Left ventricle myocardium superior (tissue), 1 donor: ENCODE data around the gene BRF1. TPM values are rescaled to one million over a fixed set of nuclear protein-coding genes. Genes with fewer than 3 reads are reported as not detected.

ENCODE experiments used
- ATAC-seq: fragments of 200-7000 bp; cut with Tn5 transposase; one replicate; pipeline ENCODE4 v1.9.1; 2020; ENCODE audit warnings: mild to moderate bottlenecking, moderate library complexity
- DNase-seq: peaks from one replicate; pipeline ENCODE4 v3.0.0-alpha.2; 2020
- intact Hi-C: fragments of 100-400 bp; cut with micrococcal nuclease; formaldehyde crosslinking; loops from one replicate; pipeline ENCODE4 v1.11.0; 2022
- total RNA-seq: library from RNA; stranded (reverse); fragmentation: NEBNext Ultra II Directional; extraction: Animal tissue kit (Norgen Biotek cat#: 25700); gene quantifications from one replicate; pipeline ENCODE4 v1.2.1, GENCODE V29; 2021
- donor health status: DM: no; HTN: yes; CAD: no; lungs with severe emphysema.

BRF1 gene
- total RNA-seq, 1 donor from 2014 or later: 20.3 TPM

DNA sequence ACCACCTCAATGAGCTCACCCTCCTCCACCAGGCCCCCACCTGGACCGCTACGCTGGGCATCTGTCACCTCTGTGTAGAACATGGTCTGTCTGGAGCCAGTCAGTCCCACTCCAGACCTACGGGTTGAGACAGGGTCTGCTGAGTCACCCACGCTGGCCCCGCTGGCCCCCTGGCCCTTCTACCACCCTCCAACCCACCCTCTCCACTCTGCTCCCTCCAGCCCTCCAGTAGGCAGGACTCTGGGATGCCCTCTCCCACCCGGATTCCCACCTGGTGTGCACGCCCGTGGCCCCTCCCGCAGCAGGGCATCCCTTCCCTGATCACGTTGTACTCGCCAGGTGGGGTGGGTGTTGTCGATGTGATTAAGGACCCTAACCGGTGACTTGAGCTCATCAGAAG lies 127.7 kb downstream of the BRF1 start:
- DNase-seq: no peak
- no peak for ATAC-seq
- intact Hi-C loops: no loop called here

DNA sequence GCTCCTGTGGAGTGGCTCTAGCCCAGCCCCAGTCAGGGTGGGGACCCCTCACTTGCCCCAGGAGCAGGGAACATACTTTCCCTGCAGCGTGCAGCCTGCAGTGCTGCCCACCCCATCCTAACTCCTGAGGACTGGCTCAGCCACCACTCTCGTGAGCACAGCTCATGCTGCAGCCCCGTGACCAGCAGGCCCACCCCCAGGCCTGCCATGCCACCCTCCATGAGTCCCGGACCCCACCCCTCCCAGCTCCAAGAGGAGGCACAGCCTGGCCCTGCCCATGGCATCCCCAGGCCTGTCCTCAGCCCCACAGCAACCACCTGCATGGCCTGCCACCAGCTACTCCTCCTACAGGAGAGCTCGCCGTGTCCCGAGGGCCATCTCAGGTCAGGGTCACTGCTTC lies 128.3 kb downstream of the BRF1 start:
- intact Hi-C loops: no loop called here
- ATAC-seq: no peak

DNA sequence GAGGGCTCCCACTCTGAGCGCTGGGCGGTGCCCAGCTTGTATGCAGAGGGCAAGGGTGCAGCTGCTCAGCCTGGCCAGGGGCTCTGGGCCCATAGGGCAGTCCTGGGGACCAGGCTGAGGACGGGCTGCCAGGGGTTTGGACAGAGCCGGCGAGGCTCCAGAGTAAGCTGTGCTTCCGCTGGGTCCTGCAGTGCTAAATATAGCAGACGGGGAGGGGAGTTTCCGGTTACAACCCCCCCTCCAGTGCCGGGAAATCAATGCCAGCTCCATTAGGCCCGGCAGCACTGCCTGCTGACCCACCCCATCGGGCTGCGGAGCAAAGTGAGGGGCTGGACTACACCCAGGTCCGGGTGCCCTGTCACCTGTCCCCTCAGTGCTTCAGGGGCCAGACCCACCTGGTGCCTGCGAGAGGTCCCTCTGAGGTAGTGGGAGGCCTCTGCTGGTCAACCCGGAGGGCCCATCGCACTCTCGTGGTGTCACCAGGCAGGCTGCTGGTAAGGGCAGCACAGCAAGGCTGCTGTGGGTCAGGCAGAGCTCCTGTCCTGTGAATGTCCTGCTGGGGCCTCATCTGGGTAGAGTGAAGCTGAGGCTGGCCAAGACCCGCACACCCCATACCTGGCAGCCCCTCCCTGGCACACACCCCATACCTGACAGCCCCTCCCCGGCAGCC lies 129.7 kb downstream of the BRF1 start:
- intact Hi-C loops: no loop called here
- DNase-seq (no peak), ATAC-seq (peak; percentile 37)

More for the DNA sequence above, 128.3 kb downstream of the BRF1 start:
- DNase-seq: no peak

DNA sequence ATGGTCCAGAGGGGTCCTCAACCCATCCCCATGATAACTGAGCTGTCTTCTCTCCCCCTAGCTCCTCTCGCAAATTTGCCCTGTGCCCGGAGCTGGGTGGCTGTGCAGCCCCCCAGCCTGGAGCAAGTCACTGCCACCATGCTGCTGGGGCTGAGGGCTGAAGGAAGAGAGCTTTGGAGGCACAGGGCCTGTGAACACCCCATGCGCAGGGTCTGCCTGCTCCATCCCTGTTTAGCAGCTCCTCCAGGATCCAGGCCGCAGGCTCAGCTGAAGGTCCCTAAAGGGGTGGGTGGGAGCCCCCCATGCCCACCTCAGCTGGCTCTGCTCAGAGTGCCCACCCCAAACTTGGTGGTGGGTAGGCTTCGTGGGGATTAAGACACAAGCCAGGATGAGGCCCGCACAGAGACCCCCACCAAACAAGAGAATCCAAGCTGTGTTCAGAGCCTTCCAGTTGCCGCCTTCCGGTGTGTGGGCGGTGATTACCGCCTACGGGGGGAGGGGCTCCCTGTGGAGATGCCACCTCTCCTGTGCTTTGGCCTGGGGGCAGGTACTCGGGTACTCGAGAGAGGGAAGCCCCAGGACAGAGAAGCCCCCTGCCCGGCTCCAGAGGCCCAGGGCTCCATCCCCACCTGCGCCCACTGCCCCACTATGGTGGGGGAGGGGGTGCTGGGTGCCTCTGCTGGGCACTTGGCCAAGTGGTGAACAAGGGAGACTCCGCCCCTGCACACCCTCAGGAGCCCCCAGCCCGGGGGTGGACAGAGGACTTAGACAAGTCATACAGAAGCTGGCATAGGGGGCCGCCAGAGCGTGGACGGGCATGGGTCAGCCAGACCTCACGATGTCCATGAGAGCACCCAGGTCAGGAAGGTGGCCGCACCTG lies 130.8 kb downstream of the BRF1 start:
- intact Hi-C loops: no loop called here
- DNase-seq (no peak), ATAC-seq (no peak)

DNA sequence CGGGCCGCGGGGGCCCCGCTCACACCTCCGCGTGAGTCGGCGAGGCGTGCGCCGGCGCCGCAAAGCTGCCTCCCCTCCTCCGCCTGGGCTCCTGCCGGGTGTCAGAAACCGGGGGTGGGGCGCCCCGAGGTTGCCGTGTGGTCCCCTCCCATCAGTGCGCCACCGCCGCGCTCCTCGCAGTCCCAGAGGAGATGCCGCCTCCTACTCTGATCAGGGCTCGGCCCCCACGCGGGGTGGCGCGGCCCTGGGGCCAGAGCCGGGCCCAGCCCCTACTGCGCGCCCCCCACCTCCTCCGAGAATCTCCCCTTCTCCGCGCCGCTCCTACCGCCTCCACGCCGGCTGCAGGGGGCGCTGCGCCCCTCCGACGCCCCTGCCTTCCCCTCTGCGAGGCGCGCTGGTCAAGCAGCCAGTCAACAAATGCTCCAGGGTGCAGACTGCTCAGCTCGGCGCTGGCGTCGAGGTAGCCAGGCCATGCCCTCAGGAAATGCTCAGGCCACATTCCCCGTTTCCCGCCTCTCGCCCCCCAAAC lies 131.8 kb downstream of the BRF1 start:
- peak; percentile 15 for ATAC-seq
- DNase-seq: peak; percentile 62
- intact Hi-C loops: no loop called here

DNA sequence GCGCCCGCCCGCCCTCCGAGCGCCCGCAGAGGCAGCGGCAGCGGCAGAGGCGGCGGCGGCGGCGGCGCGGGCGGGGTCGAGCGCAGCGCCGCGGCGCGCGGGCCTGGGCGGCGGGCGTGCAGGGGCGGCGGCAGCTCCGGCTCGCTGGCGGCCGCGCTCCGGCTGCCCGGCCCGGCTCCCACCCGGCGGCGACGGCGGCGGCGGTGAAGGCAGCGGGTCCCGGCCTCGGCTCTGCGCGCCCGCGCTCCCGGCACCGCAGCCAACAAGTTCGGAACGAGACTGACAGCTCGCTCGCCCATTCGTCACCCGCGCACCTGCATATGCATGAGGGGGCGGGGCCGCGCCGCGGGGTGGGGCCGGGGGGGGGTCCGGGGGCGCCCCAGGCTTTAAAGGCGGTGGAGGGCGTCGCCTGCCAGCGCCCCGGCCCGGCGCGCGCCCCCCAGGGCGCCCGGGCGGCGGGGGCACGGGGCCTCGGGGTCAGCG lies 132.3 kb downstream of the BRF1 start, which contains the start of gene JAG2:
Gene JAG2, minus strand, starts transcription at position 281 of the 483 bp plus-strand sequence. CDS start 356 bp downstream, outside the sequence.
- DNase-seq (peak; percentile 82), ATAC-seq (peak; percentile 44)
- intact Hi-C loops: no loop called here

DNA sequence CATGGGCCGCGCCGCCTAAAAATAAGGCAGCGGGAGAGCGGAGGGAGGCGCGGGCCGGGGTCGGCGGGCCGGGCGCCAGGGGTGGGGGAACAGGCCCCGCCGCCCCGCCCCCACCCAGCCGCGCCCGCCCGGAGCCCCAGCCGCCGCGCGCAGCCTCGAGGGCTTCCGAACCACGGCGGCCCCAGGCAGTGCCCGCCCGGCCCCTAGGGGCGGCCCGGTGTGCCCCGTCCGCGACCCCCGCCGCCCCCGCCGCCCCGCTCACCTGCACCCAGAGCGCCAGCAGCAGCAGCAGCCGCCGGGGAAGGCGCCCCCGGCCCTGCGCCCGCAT lies 132.7 kb downstream of the BRF1 start:
- intact Hi-C loops: no loop called here
- ATAC-seq: no peak
- no peak for DNase-seq

DNA sequence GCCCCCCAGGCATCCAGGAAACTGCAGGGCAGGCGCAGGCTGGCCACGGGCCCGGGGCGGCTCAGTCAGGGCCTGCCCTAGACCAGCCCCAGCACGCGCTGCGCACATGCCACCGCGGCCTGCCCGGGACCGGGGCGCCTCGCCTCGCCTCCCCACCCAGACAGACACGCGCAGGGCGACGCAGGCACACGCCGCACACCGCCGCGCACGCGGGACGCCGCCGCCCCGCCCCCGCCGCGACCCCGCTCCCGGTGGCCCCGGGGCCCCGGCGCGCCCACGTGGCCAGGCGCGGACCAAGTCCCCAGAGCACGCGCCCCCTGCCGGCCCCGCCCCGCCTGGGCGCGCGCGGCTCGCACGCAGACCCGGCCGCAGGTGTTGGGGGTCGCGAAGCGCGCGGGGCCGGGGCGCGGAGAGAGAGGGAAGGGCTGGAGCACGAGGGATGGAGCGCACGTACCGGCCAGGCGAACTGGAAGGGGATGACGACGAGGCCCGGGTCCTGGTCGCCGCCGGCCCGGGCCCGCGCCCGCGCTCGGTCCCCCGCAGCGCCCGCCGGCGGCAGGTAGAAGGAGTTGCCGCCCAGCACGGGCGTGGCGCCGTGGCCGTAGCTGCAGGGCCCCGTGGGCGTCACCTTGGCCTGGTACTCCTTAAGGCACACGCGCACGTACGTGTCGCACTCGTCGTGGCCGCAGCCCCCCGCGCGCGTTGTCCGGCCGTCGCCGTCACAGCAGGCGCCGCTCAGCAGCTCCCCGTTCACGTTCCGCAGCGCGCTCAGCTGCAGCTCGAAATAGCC lies 133.3 kb downstream of the BRF1 start:
- ATAC-seq: no peak
- intact Hi-C loops: no loop called here
- peak; percentile 64 for DNase-seq

DNA sequence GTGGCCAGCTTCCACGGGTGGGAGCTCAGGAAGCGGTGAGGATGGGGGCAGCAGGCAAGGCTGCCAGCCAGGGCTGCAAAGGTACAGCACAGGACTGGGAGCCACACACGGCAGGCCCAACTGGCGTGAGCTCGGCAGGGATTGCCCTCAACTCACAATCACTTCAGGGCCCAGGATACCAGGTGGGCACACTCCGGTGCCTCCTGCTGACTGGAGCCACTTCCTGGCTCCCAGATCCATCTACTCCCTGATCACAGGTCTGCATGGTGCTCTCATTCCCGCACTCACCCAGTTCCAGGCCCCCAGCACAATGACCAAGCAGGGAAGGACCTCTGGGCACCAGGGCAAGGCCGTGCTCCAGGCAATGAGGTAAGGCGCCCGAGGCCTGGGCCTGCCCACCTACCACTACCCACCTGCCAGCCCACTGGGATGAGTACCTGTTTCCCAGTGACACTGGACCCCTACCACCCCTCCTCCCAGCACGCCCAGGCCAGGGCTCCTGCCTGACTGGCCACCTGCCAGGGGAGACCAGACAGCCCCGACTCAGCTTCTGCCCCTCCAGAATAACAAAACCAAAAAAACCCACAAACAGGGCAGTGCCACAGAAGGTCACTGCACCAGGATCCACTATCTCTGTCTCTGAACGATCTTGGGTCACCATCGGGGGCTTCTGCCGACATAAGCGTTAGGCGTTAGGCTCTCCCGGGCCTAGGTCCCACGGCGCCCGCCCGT lies 134.1 kb downstream of the BRF1 start:
- intact Hi-C loops: no loop called here
- ATAC-seq (no peak), DNase-seq (no peak)

DNA sequence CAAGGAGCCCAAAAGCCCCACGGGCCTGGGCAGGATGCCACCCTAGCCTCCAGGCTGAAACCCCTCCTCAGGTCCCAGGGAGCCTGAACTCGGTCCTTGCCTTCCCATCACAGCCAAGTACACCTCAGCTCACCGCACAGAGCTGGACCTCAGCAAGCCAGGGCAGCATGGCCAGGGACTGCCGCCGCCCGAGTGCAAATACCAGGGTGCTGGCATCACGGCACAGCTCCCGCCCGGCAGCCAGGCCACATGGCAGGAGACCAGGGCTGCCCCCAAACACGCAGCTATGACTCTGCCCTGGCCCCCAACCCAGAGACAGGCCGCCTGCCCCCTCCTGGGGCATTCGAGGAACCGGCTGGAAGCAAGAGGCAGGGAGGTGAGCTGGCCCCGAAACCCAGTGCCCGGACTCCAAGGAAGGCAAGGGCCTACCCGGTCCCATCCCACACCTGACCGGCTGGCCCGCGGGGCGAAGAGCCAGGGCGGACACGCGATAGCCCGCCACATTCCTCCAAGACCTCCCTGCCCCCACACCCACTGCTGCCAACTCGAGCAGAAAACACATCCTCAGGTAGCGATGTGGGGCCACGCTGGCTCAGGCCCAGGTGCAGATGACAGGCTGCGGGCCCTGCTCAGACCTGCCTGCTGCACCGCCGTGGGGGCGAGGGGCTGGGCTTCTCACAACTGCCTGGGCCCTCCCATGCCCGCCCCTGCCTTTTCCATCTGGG lies 134.9 kb downstream of the BRF1 start:
- ATAC-seq (no peak), DNase-seq (no peak)
- intact Hi-C loops: no loop called here

DNA sequence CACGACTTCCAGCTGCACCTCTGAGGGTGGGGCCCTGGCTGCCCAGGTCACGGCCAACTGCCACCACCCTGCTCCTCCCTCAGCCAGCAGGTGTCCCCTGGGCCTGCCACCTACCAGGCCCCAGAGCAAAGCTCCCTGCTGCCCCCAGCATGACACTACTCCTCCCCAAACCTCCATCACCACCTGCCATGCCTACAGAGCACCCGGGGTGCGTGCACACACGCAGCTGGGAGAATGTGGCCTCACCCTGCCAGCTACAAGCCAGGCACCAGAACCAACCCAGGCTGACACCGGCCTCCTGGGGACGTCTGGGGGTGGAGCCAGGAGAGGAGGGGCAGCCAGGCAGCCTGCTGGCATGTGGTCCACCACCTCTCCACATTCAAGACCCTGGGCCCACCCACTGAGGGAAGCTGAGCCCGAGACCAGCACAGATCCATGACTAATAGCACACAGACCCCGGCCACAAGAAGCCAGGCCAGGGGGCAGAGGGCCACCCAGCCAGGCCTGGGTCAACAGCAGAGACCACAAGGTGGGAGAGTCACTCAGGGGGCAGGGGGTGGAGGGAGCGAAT lies 135.6 kb downstream of the BRF1 start:
- ATAC-seq (no peak), DNase-seq (no peak)
- intact Hi-C loops: no loop called here

DNA sequence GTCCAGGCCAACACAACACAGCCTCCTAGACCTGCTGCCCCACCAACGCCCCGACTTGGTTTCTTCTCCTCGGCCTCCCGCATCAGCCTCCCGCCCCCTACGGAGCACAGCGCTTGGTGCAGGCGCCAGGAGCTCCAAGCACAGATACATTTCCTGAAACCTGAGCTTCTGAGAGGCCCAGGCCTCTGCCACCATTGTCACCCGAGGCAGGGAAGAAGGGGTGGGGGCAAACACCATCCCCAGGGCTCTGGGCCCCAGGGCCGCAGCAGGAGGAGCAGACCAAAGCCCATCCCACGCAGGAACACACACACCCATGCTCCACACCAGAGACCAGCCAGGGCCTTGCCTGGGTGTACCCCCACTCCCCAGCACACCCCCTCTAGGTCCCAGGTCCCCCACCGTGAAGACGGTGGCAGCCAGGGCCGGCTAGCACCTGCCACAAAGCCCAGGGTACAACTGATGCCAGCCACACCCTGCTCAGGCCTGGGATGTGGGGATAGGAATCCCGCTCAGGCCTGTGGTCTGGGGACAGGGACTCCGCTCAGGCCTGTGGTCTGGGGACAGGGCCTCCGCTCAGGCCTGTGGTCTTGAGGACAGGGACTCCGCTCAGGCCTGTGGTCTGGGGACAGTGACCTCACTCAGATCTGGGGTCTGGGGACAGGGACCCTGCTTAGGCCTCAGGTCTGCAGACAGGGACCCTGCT lies 137.6 kb downstream of the BRF1 start:
- no peak for ATAC-seq
- intact Hi-C loops: no loop called here
- no peak for DNase-seq

DNA sequence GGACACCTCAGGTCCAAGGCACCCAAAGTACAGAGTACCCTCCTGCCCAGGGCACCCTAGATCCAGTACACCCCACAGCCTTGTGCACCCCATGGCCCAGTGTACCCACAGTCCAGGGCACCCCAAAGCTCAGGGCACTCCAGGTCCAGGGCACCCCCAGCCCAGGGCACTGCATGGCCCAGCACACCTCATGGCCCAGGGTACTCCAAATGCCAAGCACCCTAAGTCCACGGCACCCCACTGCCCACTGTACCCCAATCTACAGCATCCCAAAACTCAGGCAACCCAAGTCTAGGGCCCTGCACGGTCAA lies 138.2 kb downstream of the BRF1 start:
- intact Hi-C loops: no loop called here

DNA sequence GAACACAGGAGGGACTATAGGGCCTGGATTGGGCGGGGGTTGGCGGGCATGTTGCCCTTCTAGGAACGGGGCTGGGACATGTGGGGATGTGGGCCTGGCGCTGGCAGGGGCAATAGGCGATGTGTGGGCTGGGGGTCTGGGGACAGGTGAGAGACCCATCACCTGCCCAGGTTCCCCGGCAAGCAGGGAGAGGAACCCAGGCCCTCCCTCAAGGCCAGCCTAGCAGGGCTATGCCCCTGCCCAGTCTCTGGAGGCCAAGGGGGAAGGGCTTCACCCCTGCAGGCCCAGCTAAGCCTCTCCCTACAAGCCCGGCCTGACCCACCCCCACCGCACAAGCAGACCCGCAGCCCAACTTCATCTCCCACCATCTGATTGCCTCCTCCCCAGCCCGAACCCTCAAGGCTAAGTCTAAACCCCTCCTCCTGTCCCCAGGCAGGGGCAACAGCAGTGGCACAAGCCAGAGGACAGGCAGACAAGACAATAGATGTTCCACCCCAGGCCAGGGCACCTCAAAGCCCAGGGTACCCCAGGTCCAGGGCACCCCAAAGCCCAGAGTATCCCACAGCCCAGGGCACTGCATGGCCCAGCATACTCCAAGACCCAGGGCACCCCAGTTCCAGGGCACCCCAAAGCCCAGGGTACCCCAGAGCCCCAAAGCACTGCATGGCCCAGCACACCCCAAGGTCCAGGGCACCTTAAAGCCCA lies 138.7 kb downstream of the BRF1 start:
- intact Hi-C loops: no loop called here
- peak; percentile 28 for ATAC-seq
- no peak for DNase-seq

More for the DNA sequence above, 138.2 kb downstream of the BRF1 start:
- DNase-seq (no peak), ATAC-seq (no peak)

DNA sequence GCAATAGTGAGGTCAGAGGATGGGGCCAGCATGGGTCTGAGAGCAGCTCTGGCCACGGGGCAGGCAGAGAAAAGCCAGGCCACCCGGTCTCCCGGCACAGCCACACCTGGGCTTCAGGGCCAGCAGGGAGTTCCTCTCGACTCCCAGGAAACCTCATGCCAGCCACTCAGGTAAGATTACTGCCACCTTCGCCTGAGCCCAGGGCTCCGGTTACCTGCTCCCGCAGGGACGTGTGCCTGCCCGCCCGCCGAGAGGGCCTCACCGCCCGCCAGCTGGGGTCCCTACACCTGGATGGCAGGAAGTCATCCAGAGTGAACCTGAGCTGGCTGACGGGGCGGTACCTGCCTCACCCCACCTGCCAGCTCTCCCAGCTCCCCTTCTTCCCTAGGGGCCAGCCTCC lies 139.5 kb downstream of the BRF1 start:
- intact Hi-C loops: no loop called here
- no peak for ATAC-seq

DNA sequence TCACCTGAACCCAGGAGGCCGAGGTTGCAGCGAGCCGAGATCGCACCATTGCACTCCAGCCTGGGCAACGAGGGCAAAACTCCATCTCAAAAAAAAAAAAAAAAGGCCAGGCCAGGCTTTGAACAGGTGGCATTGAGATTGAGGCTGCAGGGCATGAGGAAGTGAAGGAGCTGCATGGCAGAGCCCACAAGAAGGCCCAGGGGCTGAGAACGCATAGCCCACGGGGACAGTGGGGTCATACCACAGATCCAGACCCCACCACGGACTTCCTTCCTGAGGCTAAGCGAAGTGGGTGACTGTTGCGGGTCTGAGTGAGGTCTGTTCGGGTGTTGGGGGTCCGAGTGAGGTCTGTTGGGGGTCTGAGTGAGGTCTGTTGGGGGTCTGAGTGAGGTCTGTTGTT lies 140.0 kb downstream of the BRF1 start:
- no peak for ATAC-seq
- intact Hi-C loops: no loop called here
- no peak for DNase-seq

More for the DNA sequence above, 139.5 kb downstream of the BRF1 start:
- no peak for DNase-seq

DNA sequence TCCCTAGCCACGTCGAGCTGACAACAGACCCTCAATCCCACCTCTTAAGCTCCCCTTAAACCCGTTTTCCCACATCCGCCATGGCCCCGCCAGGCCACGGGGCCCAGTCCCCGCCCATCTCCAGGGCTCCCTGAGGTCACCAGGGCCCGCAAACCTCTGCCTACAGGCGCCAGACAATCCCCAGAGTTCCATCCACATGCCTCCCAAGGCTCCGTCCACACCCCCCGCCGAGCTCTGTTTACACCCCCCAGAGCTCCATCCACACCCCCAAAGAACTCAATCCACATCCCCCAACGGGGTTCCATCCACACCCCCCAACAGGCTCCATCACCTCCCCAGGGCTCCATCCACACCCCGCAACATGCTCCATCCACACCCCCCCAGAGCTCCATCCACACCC lies 141.5 kb downstream of the BRF1 start:
- ATAC-seq: no peak
- intact Hi-C loops: no loop called here
- no peak for DNase-seq
